Measurements from ENCODE around the gene NFIL3.

- peak in 1 of 4 experiments; percentile 25 for TF ChIP-seq CTCF (IDR thresholded peaks at IDR 0.05)
- peak; percentile 87 for TF ChIP-seq POLR2A (IDR thresholded peaks at IDR 0.05)
- peak; percentile 12 for TF ChIP-seq POLR2AphosphoS5 (IDR thresholded peaks at IDR 0.05)
Observed at GRCh38 chr9:91361291-91362050, 62.2 kb downstream of the NFIL3 start, which contains the start of gene AUH.
